IMR-90 (cell line): ENCODE measurements around the gene ARHGAP8. TPM values are rescaled to one million over a fixed set of nuclear protein-coding genes. Genes with fewer than 3 reads are reported as not detected.

ENCODE experiments used
- ATAC-seq: fragments of 200-7000 bp; cut with Tn5 transposase; 2 replicates; pipeline ENCODE4 v1.9.1; 2020; ENCODE audit warnings: low read depth, mild to moderate bottlenecking, moderate library complexity
- BruUV-seq: library from RNA; stranded (reverse); fragments of 400-500 nt; replicated peaks from 2 replicates; lab custom pipeline; 2021; lab: Mats Ljungman, UMichigan
- CTCF ChIA-PET: fragments of 300-600 bp; formaldehyde crosslinking; extraction: SDS; loops from one replicate; lab custom pipeline; 2021; ENCODE audit warnings: antibody characterized with exemption; lab: Yijun Ruan, JAX
- POLR2A ChIA-PET: fragments of 300-600 bp; sonication (Branson Sonifier 250); formaldehyde crosslinking; loops from one replicate; lab custom pipeline; 2022; ENCODE audit warnings: antibody characterized with exemption; ENCODE audit not compliant: unreplicated experiment; lab: Charles Lee
- DNase-seq: peaks from one replicate; pipeline ENCODE4 v3.0.0; 2013
- H2AFZ ChIP-seq: replicated peaks from 2 replicates; pipeline ENCODE3; 2013; ENCODE audit warnings: low read length, mild to moderate bottlenecking; ENCODE audit not compliant: poor library complexity
- H2AK5ac ChIP-seq: 2 replicates; pipeline ENCODE4 v1.6.1; 2013; ENCODE audit warnings: low read depth, low read length, inconsistent platforms
- H2AK9ac ChIP-seq: replicated peaks from 2 replicates; pipeline ENCODE3; 2013; ENCODE audit warnings: mild to moderate bottlenecking, low read depth, low read length, moderate library complexity; ENCODE audit not compliant: poor library complexity
- H2BK120ac ChIP-seq: 2 replicates; pipeline ENCODE4 v1.6.1; 2013; ENCODE audit warnings: low read depth, low read length, inconsistent platforms
- H2BK15ac ChIP-seq: 3 replicates; pipeline ENCODE4 v1.6.1; 2013; ENCODE audit warnings: low read depth, low read length, inconsistent platforms
- H2BK20ac ChIP-seq: 2 replicates; pipeline ENCODE4 v1.6.1; 2013; ENCODE audit warnings: low read depth, mild to moderate bottlenecking, inconsistent platforms, low read length, moderate library complexity
- H2BK5ac ChIP-seq: 2 replicates; pipeline ENCODE4 v1.6.1; 2013; ENCODE audit warnings: mild to moderate bottlenecking, low read depth, low read length, inconsistent platforms; ENCODE audit not compliant: poor library complexity, severe bottlenecking
- H3K14ac ChIP-seq: replicated peaks from 2 replicates; pipeline ENCODE4 v1.6.1; 2013; ENCODE audit warnings: low read depth, low read length, inconsistent platforms
- H3K18ac ChIP-seq: 2 replicates; pipeline ENCODE4 v1.6.1; 2013; ENCODE audit warnings: low read depth, low read length, control low read depth
- H3K23ac ChIP-seq: 2 replicates; pipeline ENCODE4 v1.6.1; 2013; ENCODE audit warnings: low read depth, low read length, inconsistent platforms
- H3K27ac ChIP-seq: 2 replicates; pipeline ENCODE4 v1.5.1; 2013; ENCODE audit warnings: mild to moderate bottlenecking, control low read depth, low read length; ENCODE audit not compliant: insufficient read depth
- H3K27me3 ChIP-seq: 2 replicates; pipeline ENCODE4 v1.6.1; 2013; ENCODE audit warnings: low read length; ENCODE audit not compliant: control insufficient read depth, insufficient read depth
- H3K36me3 ChIP-seq: 2 replicates; pipeline ENCODE4 v1.6.1; 2013; ENCODE audit warnings: low read length, mixed read lengths; ENCODE audit not compliant: control insufficient read depth, insufficient read depth
- H3K4ac ChIP-seq: 2 replicates; pipeline ENCODE4 v1.6.1; 2013; ENCODE audit warnings: low read depth, low read length, inconsistent platforms
- H3K4me1 ChIP-seq: 2 replicates; pipeline ENCODE4 v1.6.1; 2013; ENCODE audit warnings: low read length, mixed read lengths; ENCODE audit not compliant: control insufficient read depth, insufficient read depth
- H3K4me2 ChIP-seq: 2 replicates; pipeline ENCODE4 v1.6.1; 2013; ENCODE audit warnings: low read depth, mild to moderate bottlenecking, control low read depth, low read length, moderate library complexity
- H3K4me3 ChIP-seq: 2 replicates; pipeline ENCODE4 v1.5.1; 2013; ENCODE audit warnings: low read depth, mild to moderate bottlenecking, control low read depth, low read length, moderate library complexity; ENCODE audit not compliant: insufficient read depth
- H3K56ac ChIP-seq: 2 replicates; pipeline ENCODE4 v1.6.1; 2013; ENCODE audit warnings: low read length, inconsistent platforms; ENCODE audit not compliant: insufficient read depth; ENCODE audit errors: extremely low read depth
- H3K79me1 ChIP-seq, 2 experiments: 2 replicates each; pipeline ENCODE4 v1.6.1; 2013; ENCODE audit warnings: low read length in 2 of 2, inconsistent platforms in 1 of 2, low read depth in 1 of 2
- H3K9ac ChIP-seq: 2 replicates; pipeline ENCODE4 v1.6.1; 2013; ENCODE audit warnings: low read depth, low read length, control low read depth
- H3K9me1 ChIP-seq: 2 replicates; pipeline ENCODE4 v1.6.1; 2013; ENCODE audit warnings: low read length, inconsistent platforms; ENCODE audit not compliant: insufficient read depth
- H3K9me3 ChIP-seq: 2 replicates; pipeline ENCODE4 v1.6.1; 2013; ENCODE audit warnings: low read length; ENCODE audit not compliant: control insufficient read depth, insufficient read depth
- H4K20me1 ChIP-seq: 2 replicates; pipeline ENCODE4 v1.6.1; 2013; ENCODE audit warnings: low read length, inconsistent platforms; ENCODE audit not compliant: insufficient read depth
- H4K5ac ChIP-seq: 2 replicates; pipeline ENCODE4 v1.6.1; 2013; ENCODE audit warnings: mild to moderate bottlenecking, low read depth, low read length, control low read depth
- H4K8ac ChIP-seq, 2 experiments: 2 replicates each; pipeline ENCODE4 v1.6.1; 2013; ENCODE audit warnings: low read depth in 2 of 2, low read length in 2 of 2, control low read depth in 1 of 2, inconsistent platforms in 1 of 2
- H4K91ac ChIP-seq: 2 replicates; pipeline ENCODE4 v1.6.1; 2013; ENCODE audit warnings: low read depth, low read length, inconsistent platforms; ENCODE audit not compliant: insufficient read depth
- CTCF ChIP-seq: conservative IDR thresholded peaks from 2 replicates; pipeline ENCODE4 v1.5.1; 2012; ENCODE audit warnings: mild to moderate bottlenecking, low read depth, low read length, improper control_type of control experiment
- FOS ChIP-seq: fragments of 150-350 bp; IDR thresholded peaks from 2 replicates; pipeline ENCODE4 v1.6.1; 2016; ENCODE audit warnings: low read depth, low read length
- MXI1 ChIP-seq: IDR thresholded peaks from 2 replicates; pipeline ENCODE4 v1.6.1; 2012; ENCODE audit warnings: low read depth, mild to moderate bottlenecking, low read length, moderate library complexity, borderline replicate concordance
- NFE2L2 ChIP-seq: fragments of 150-350 bp; IDR thresholded peaks from 2 replicates; pipeline ENCODE4 v1.6.1; 2016; ENCODE audit warnings: low read depth, mild to moderate bottlenecking, low read length
- POLR2A ChIP-seq: IDR thresholded peaks from 2 replicates; pipeline ENCODE4 v1.6.1; 2012; ENCODE audit warnings: mild to moderate bottlenecking, low read depth, low read length
- RAD21 ChIP-seq: IDR thresholded peaks from 2 replicates; pipeline ENCODE4 v1.6.1; 2012; ENCODE audit warnings: low read length, improper control_type of control experiment
- RCOR1 ChIP-seq: IDR thresholded peaks from 2 replicates; pipeline ENCODE4 v1.6.1; 2012; ENCODE audit warnings: mild to moderate bottlenecking, low read length, improper control_type of control experiment; ENCODE audit not compliant: insufficient replicate concordance
- RFX5 ChIP-seq: IDR thresholded peaks from 2 replicates; pipeline ENCODE4 v1.8.0; 2012; ENCODE audit warnings: low read depth, mild to moderate bottlenecking, low read length, moderate library complexity
- WGBS, 2 experiments: methylation state at CpG; one replicate each; pipeline versions ENCODE4 v1.1.5 to v1.1.7; 2013; ENCODE audit warnings: missing lambda C conversion rate in 2 of 2; ENCODE audit not compliant: insufficient read length in 1 of 2; ENCODE audit errors: extremely low coverage in 2 of 2; 5-methylcytosine and 5-hydroxymethylcytosine counted together
- dilution Hi-C: fragments of 300-500 bp; cut with HindIII; formaldehyde crosslinking; loops from one replicate; pipeline ENCODE4 v1.14.3; 2018; ENCODE audit warnings: low sequenced_read_pairs; ENCODE audit not compliant: unreplicated experiment
- in situ Hi-C: fragments of 300-500 bp; cut with MboI; formaldehyde crosslinking; loops from 3 replicates; pipeline ENCODE4 v1.14.3; 2019; ENCODE audit warnings: low sequenced_read_pairs, inconsistent platforms, mixed read lengths
- intact Hi-C: fragments of 100-400 bp; cut with micrococcal nuclease; formaldehyde crosslinking; loops from 2 replicates; pipeline ENCODE4 v1.10.0; 2022
- polyA plus RNA-seq, 3 experiments: library from polyadenylated mRNA; depleted of rRNA; stranded (reverse); fragments of >200 nt; gene quantifications; 2 replicates each; pipeline ENCODE4 v1.2.3, GENCODE V29; 2012; ENCODE audit warnings: low replicate concordance in 1 of 3
- total RNA-seq: library from RNA; depleted of rRNA; stranded (reverse); fragments of >200 nt; gene quantifications from 2 replicates; pipeline ENCODE4 v1.2.3, GENCODE V29; 2012

Gene ARHGAP8
- total and polyA plus RNA-seq, 2 of the 4 experiments (the other 2 are of a cell fraction) = 0.18 to 0.21 TPM

DNA sequence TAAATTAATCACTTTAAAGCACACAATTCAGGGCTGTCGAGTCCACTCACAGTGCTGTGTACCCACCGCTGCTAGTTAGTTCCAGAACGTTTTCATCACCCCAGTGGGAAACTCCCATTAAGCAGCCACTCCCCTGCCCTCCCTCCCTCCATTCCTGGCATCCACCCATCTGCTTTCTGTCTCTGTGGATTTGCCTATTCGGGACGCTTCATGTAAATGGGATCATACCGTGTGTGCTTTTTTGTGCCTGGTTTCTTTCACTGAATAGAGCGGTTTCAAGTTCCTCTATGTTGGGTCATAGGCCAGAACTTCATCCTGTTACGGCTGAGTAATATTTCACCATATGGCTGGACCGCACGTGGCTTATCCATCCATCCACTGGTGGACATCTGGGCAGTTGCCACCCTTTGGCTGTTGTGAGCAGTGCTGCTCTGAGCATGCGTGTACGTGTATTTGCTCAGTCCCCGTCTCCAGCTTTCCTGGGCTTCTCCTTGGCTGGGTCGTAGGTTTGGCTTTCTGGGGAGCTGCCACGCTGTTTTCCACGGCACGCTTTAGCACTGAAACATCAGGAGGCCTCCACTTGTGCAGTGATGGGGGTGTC lies 30.1 kb downstream of the ARHGAP8 start:
- no peak overlapping the region for H2BK20ac ChIP-seq
- H3K56ac ChIP-seq = no peak overlapping the region
- H2AFZ ChIP-seq = no peak overlapping the region
- H3K18ac ChIP-seq = no peak overlapping the region
- H2AK9ac ChIP-seq = no peak overlapping the region
- in situ Hi-C loops (no loop called here), dilution Hi-C loops (no loop called here), intact Hi-C loops (no loop called here)
- POLR2A ChIA-PET = no interaction called here
- CTCF ChIA-PET = no interaction called here
- peaks cover 2% of the 10 kb centered on the region; the same call in 1 of the 2 replicates for H3K27me3 ChIP-seq
- H2BK120ac ChIP-seq = no peak overlapping the region
- H2BK15ac ChIP-seq = no peak overlapping the region
- no peak overlapping the region for H3K4me3 ChIP-seq
- no peak overlapping the region for H3K4ac ChIP-seq
- DNase-seq (no peak), ATAC-seq (no peak)
- H4K91ac ChIP-seq = no peak overlapping the region
- H3K4me1 ChIP-seq = no peaks in the 10 kb centered on the region
- 49% methylated on average over 7 of the region's 17 CpGs; no CpG with 5 or more reads in 1 of the 2 experiments for WGBS, 2 experiments
- no peak overlapping the region for H4K5ac ChIP-seq
- H3K23ac ChIP-seq = no peak overlapping the region
- no peaks in the 10 kb centered on the region for H3K79me1 ChIP-seq
- no peak overlapping the region for H3K4me2 ChIP-seq
- H2AK5ac ChIP-seq = no peak overlapping the region
- no peak overlapping the region for H4K8ac ChIP-seq
- no TSS peak for BruUV-seq
- TF ChIP-seq POLR2A (no peak), CTCF (no peak), RFX5 (no peak), RAD21 (no peak), NFE2L2 (no peak), RCOR1 (no peak), MXI1 (no peak), FOS (no peak)
- no peak overlapping the region for H3K14ac ChIP-seq
- H3K9me1 ChIP-seq = no peaks in the 10 kb centered on the region
- no peaks in the 10 kb centered on the region for H3K36me3 ChIP-seq
- no peak overlapping the region for H2BK5ac ChIP-seq
- no peak overlapping the region for H3K9ac ChIP-seq
- H3K27ac ChIP-seq = no peak overlapping the region
- H3K9me3 ChIP-seq = no peaks in the 10 kb centered on the region
- H4K20me1 ChIP-seq = no peaks in the 10 kb centered on the region
